Forelimb muscle (tissue), 1 donor: ENCODE data around the gene KLK14. TPM values are rescaled to one million over a fixed set of nuclear protein-coding genes. Genes with fewer than 3 reads are reported as not detected.

Experiments
- DNase-seq: peaks from one replicate; pipeline ENCODE4 v3.0.0-alpha.2; 2013; ENCODE audit warnings: low read depth
- polyA plus RNA-seq: library from polyadenylated mRNA; unstranded; fragments of 120-200 nt; gene quantifications from one replicate; pipeline ENCODE4 v1.2.1, GENCODE V29; 2013; ENCODE audit not compliant: insufficient read length

Gene KLK14
- polyA plus RNA-seq, 1 donor, result 0.34 TPM

GRCh38 chr19:51044327-51044726 lies 38.4 kb downstream of the KLK14 start:
- DNase-seq, result no peak

GRCh38 chr19:51043497-51043896 lies 39.2 kb downstream of the KLK14 start:
- no peak for DNase-seq

- no peak for DNase-seq
These were observed 42.5 kb downstream of the KLK14 start for GRCh38 chr19:51040151-51040550.

GRCh38 chr19:51036519-51036918 lies 46.2 kb downstream of the KLK14 start:
- no peak for DNase-seq

GRCh38 chr19:51034704-51035103 lies 48.0 kb downstream of the KLK14 start, which contains the start of gene KLK12:
Gene KLK12, minus strand, starts transcription at chr19:51035002. Its CDS starts 381 bp downstream, at chr19:51034621.
- DNase-seq, result no peak

- DNase-seq, result no peak
These were observed 50.8 kb downstream of the KLK14 start for GRCh38 chr19:51031880-51032225.

- DNase-seq, result no peak
These were observed 51.3 kb downstream of the KLK14 start for GRCh38 chr19:51031220-51031879.

- DNase-seq, result no peak
These were observed 52.1 kb downstream of the KLK14 start for GRCh38 chr19:51030631-51031030.

GRCh38 chr19:51029718-51030117 lies 53.0 kb downstream of the KLK14 start:
- DNase-seq, result no peak

Other genes with a start within 250 kb of the KLK14 start
- gene KLK15, start 249.3 kb downstream of the KLK14 start, polyA plus RNA-seq, result not detected
- gene KLK3, start 228.0 kb downstream of the KLK14 start, polyA plus RNA-seq, result not detected
- 0.40 TPM for gene KLK2, start 209.4 kb downstream of the KLK14 start, polyA plus RNA-seq
- gene KLK4, start 171.5 kb downstream of the KLK14 start, polyA plus RNA-seq, result not detected
- gene KLK5, start 129.8 kb downstream of the KLK14 start, polyA plus RNA-seq, result not detected
- 0.10 TPM for gene KLK6, start 113.3 kb downstream of the KLK14 start, polyA plus RNA-seq
- not detected for gene KLK7, start 99.0 kb downstream of the KLK14 start, polyA plus RNA-seq
- not detected for gene KLK8, start 81.3 kb downstream of the KLK14 start, polyA plus RNA-seq
- gene KLK10, start 63.2 kb downstream of the KLK14 start, polyA plus RNA-seq, result 0.18 TPM
- not detected for gene KLK11, start 56.3 kb downstream of the KLK14 start, polyA plus RNA-seq
- gene KLK12, start 47.9 kb downstream of the KLK14 start, polyA plus RNA-seq, result not detected
- gene KLK13, start 17.8 kb downstream of the KLK14 start, polyA plus RNA-seq, result not detected
- 2.4 TPM for gene CTU1, start 25.5 kb upstream of the KLK14 start, polyA plus RNA-seq
- 0.65 TPM for gene SIGLEC9, start 42.0 kb upstream of the KLK14 start, polyA plus RNA-seq
- gene SIGLEC7, start 59.4 kb upstream of the KLK14 start, polyA plus RNA-seq, result 0.37 TPM
- 3.8 TPM for gene CD33, start 142.2 kb upstream of the KLK14 start, polyA plus RNA-seq
- not detected for gene SIGLECL1, start 168.2 kb upstream of the KLK14 start, polyA plus RNA-seq
- gene IGLON5, start 228.8 kb upstream of the KLK14 start, polyA plus RNA-seq, result 0.10 TPM